Measurements from ENCODE around the gene CSRP1.
"Not testable (repeated sequence)": the region's sequence is repeated elsewhere in the genome, so short reads cannot be mapped to it uniquely, and the experiment has no call there.

Gene CSRP1

DNA sequence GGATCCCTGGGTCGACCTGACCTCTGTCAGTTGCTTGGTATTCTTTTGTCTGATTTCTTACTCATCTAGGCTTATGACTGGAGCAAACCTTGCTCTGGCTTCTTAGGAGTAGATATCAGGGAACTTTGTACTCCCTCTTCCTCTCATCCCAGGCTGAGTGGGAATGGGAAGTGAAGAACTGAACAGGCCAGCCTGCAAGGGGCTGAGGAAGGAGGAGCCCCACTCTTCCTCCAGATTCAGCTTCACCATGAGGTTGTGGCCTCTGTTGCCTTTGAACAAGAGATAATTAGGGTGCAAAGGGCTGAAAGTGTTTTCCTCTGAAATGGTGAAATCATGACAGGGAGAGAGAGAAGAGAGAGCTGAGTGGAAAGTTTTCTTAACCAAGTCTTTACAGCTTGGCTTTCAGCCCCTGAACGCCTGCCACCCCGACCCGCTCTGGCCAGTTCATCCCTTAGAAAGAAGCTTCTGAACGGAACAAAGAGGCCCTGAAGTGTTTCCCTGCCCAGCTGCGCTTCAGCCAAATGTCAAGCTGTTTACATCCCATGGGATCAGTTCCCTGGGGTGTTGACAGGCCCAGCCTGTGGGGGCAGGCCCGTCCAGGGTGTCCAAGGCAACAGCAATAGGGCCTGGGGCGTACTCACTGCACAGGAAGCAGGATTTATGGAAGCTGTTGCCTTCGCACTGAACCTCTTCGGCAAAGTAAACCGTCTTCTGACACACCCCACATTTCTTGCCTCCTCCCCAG, 11.2 kb downstream of the CSRP1 start:
- no peak for DNase-seq

- no peak for DNase-seq
Observed at GRCh38 chr1:201493757-201494617, 12.9 kb downstream of the CSRP1 start.

- DNase-seq, result not testable (repeated sequence)
Observed at GRCh38 chr1:201493026-201493656, 13.8 kb downstream of the CSRP1 start.

DNA sequence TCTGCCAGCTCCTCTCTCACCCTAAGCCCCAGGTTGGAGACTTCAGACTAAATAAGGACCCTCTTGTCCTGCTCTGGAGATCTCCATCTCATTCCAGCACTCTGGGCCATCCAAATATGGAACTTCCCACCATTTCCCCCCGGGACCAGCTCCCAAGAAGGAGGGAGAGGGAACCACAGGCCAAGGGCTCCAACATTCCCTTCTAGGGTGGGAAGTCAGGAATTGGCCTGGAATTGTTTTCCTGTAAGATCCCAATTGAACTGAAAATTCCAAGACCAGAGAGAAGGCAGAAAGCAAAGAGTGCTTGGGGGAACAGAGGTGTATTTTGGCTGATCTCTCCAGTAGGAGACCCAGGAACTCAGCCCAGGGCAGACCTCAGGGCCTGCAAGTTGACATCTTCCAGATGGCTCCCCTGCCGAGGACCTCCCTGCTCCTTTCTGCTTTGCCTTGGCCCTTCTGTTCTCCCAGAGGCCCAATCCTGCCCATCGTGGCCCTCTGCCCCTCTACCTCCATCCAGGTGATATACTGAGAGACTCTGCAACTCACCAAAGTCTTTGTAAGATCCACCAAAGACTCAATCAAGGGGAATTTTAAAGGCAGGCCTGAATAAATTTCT, 14.9 kb downstream of the CSRP1 start:
- no peak for DNase-seq

GRCh38 chr1:201490708-201491131, 16.2 kb downstream of the CSRP1 start:
- DNase-seq, result no peak

GRCh38 chr1:201489643-201490261, 17.2 kb downstream of the CSRP1 start:
- DNase-seq, result no peak

- DNase-seq, result no peak
Observed at GRCh38 chr1:201488830-201489589, 17.9 kb downstream of the CSRP1 start.

DNA sequence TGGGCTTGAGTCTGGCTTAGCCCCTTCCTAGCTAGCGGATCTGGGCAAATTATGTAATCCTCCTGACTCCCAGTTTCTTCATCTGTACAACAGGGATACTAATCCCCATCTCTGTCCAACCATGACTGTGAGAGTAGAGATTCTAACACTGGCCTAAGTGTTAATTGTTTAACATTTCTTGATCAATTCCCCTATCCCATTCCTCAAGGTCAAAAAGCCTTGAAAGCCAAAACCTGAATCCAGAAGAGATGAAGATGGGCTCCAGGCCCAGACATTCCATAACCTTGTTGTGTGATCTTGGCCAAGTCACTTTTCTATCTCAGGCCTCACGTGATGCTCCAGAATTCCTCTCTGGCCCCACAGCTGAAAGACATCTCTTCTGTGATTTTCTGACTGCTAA, 19.2 kb downstream of the CSRP1 start:
- no peak for DNase-seq

DNA sequence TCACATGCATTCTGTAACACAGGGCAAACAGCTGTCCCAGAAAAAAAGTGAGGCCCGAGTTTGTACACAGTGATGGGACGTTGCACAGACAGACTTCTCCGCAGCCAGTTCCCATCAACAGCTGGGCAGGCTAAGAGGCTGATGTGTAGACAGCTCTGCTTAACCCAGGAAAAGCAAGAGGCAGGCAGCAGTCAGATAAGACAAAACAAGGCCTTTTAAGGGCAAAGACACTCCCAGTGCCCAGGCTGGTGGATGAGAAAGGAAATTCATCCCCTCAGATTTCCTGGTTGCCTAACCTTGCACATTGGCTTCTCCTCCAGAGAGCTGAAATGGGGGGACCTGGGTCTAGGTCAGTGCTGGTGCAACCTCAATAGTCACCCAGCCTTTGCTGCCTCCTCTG, 20.7 kb downstream of the CSRP1 start:
- DNase-seq, result no peak

DNA sequence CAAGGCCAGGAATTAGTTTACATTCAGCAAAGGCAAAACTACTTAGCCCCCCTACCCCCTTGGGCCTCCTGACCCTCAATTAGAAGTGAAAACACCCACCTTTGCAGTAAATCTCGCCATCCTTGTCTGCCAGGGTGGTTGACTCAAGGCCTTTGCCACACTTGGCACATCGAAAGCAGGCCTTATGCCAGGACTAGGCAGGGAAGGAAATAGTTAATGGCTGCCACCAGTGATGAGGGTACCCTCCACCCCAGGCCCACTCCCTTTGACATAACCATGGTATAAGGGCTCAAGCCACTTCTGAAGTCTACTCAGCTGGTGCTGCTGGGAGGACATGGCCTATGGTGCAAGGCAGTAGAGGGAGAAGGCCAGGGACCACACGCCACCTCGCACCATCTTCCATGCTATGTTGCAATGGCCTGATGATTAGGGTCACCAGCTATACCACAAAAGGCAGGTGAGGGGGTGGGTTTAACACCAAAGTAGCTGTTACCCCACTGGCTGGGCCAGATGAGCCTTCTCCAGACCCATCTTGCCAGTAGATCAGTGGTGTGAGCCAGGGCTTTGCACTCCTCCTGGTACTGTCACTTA, 21.6 kb downstream of the CSRP1 start:
- DNase-seq, result no peak

DNA sequence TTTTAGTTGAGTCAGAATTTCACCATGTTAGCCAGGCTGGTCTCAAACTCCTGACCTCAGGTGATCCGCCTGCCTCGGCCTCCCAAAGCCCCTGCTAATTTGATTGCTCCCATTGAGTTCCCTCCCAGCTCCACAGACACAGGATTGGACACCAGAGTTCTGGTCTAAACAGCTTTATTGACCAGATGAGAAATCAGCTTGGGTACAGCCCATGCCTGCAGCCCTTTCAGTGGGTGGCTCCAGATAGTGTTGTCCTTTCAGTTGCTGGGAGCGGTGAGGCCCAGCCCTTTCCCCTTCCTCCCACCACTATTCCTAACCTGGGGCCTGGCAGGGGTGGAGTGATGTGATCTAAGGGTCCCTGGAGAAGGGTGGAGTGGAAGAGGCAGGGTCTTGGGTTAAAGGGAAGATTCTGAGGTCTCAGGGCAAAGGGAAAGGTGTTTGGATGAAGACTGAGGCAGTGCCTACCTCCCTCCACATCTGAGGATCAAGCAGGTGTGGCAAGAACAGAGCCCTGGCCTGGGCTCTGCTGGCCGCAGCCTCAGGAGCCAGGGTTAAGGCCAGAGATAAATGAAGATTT, 23.5 kb downstream of the CSRP1 start:
- no peak for DNase-seq

DNA sequence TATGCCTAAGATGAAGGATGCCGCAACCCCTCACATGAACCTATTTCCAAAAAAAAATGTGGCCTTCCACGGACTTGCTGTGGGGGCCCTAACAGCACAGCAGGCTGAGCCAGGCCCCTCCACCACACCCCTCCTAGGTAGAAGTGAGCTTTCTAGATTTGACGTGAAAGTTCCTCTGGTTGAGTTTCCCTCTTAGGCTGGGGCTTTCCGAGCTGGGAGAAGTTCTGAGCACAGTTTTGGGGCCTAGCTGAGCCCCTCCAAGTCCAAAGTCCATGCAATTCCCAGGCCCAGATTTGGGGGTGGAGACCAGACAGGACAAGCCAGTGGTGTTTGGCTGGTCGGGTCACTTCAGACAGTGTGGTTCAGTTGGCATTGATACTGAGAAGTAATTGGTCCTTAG, 24.2 kb downstream of the CSRP1 start:
- no peak for DNase-seq

- DNase-seq, result peak; percentile 71
Observed at GRCh38 chr1:201481761-201482493, 25.0 kb downstream of the CSRP1 start.

DNA sequence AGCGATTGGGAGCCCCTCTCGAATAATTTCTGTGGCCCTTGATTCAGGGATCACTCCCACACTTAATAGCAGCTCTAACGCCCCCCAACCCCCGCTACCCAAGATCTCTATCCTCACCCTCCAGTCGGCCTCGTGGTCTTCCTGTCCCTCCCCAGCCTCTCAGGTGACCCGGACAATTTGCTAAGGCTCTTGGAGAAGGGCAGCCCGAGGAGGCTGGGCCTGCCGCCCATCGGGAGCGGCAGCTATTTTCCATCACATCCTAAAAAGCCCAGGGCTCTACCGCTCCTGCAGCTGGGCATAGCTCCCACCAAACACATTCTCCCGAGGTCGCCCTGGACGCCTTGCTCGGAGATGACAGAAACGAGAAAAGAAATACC, 25.9 kb downstream of the CSRP1 start:
- DNase-seq, result no peak

- DNase-seq, result peak; percentile 19
Observed at GRCh38 chr1:201480231-201481003, 26.5 kb downstream of the CSRP1 start.

DNA sequence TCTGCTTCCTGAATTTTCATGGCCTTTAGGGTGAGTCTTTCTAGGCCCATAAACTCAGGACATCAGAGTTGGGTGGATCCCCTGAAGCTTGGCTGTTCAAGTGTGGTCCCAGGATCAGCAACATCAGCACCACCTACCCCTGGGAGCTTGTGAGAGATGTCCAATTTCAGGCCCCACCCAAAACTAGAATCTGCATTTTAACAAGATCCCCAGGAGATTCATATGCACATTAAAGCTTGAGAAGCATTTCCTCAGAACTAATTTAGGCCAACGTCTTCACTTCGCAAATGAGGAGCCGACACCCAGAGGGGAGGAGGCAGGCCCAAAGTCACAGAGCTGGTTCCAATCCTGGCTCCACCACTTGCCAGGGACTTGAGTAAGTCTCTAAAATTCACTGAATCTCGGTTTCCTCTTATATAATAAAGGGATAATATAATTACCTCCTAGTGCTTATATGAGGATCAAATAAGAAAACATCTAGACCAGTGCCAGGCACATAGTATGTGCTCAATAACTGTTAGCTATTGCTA, 27.7 kb downstream of the CSRP1 start:
- DNase-seq, result no peak

- not testable (repeated sequence) for DNase-seq
Observed at GRCh38 chr1:201478666-201479065, 28.3 kb downstream of the CSRP1 start.

DNA sequence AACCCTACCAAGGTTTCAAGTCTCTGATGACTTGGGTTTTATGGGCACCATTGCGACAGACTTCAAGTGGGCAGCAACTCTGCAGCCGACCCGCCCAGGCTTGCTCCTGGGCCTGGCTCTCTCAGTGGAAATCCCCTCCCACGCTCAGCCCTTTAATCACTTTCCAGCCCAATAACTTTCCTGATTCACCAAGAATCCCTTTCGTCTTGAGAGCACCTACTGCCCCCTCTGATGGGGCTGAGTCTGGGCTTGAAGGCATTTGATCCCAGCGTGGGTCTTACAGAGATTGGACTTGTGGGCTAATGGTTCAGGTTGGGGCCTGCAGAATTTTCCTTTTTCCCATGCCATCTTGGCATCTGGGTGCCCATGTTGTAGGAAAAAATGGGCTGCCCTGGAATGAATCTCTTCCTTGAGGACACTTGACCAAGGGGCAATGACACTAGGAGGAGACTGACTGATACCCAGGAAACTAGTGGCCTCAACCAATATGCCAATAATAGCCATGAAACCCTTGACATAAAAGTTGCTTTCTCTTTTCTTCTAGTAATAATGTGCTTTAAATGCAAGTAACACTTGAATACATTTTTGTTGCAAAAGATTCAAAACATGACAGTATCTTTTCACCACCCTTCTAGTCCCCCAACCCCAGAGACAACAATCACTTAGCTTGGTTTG, 30.1 kb downstream of the CSRP1 start:
- no peak for DNase-seq
